HG03432 (cell line): ENCODE measurements around the gene ATXN2.

Experiments
- ATAC-seq: cut with Tn5 transposase; IDR thresholded peaks from one replicate; pipeline ENCODE4 v1.9.1; 2021; ENCODE audit warnings: mild to moderate bottlenecking, moderate library complexity; ENCODE audit not compliant: unreplicated experiment

The ATXN2 gene

GRCh38 chr12:111441107-111441928, 157.8 kb downstream of the ATXN2 start:
- ATAC-seq: no peak

DNA sequence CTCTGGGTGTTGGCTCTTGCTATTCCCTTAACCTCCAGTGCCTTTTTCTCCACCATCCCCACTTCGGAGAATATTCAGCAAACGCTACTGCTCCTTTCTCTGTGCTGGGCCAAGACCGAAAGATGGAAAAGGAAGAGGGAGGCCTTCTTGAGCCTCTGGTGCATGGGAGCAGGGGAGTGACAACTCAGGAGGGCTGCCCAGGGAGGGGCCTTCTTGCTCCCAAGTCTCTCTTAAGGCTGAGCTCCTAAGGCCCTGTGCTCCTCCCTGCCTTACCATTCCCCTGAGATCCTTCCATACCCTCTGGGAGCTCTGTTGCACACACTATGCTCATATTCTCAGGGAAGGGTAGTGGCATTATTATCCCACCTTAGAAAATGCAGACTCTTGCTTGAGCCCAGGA, 158.5 kb downstream of the ATXN2 start:
- no peak for ATAC-seq

- ATAC-seq: no peak
Observed at GRCh38 chr12:111440152-111440551, 159.0 kb downstream of the ATXN2 start.

DNA sequence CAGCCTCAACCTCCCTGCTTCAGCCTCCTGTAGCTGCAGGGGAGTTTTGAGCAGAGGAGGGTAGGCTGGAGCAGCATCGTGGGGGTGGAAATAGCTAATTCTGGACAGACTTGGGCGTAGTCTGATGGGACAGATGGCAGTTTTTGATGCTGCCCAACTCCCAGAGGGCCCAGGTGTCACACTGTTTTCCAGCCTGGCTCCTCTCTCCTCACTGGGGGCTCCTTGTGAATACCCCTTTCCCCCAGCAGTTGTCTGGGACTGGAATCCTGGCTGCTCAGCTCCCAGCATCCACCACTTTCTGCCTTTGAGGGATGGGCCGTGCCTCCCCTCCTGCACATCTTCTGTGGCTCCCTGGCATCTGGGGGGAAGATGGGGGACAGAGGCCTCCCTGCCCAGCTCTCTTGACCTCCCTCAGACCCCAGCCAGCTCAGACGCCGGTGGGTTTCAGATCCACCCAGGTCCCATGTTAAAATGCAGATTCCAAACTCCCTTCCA, 159.4 kb downstream of the ATXN2 start:
- ATAC-seq: no peak

DNA sequence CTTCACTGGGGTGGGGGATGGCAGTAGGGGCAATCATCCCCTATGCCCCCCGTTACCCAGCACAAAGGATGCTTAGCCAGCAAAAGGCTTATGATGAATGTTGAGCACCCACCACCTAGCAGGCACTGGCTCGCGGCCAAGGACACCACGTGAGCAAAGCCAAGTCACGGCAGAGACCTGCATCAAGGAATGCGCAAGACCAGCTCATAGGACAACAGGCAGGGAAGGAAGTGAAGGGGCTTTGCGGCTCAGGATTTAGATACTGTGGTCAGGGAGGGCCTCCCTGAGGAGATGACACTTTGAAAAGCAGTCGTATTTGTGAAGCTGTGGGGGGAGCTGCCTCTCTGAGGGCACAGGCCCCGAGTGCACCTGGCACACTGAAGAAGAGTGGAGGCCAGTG, 160.6 kb downstream of the ATXN2 start:
- ATAC-seq: no peak

DNA sequence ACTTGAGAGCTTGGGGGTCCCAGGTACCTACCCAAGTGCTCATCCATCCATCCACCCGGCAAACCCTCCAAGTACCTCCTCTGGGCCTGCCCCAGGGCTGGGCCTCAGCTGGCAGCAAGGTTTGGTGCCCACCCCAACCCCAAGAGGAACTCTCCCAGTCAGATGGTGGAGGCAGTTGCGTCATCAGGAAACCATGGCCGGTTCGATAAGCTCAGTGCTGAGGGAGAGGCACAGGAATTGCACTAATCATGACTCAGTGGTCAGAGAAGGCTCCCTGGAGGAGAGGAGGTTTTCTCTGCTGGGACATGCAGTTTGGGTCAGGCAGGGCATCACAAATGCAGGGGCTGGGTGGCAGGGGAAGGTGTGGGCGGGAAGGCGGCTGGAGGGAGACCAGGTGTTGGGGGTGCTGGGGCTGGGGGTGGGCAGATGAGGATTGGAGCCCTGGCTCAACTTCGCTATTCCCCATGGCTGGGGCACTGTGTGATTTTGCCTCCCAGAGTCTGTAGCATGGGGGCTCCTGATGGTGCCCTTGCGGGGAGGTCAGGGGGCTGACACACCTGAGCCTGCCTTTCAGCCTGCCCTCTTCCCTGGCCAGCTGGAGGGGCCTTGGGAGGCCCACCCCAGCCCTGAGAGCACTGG, 161.2 kb downstream of the ATXN2 start:
- ATAC-seq: no peak

GRCh38 chr12:111436811-111437210, 162.3 kb downstream of the ATXN2 start:
- ATAC-seq: no peak

DNA sequence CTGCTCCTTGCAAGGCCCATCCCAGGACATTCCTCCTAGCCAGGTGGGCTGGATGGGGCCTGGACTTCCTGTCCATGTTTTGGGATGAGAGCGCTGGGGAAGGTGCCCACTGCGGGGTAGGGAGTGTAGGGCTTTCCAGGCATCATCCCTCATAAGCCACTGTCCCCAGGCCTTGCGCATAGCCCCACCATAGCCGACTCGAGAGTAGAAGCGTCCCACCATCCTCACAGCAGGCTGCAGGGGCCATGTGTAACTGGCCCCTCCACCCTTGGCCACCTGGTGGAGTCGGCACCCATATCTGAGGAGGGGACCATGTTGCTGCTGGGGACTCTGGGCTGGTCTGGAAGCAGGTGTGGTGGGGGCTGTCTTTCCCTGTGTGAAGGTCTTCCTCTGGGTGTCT, 162.8 kb downstream of the ATXN2 start:
- no peak for ATAC-seq

GRCh38 chr12:111435661-111436201, 163.4 kb downstream of the ATXN2 start:
- ATAC-seq: no peak

DNA sequence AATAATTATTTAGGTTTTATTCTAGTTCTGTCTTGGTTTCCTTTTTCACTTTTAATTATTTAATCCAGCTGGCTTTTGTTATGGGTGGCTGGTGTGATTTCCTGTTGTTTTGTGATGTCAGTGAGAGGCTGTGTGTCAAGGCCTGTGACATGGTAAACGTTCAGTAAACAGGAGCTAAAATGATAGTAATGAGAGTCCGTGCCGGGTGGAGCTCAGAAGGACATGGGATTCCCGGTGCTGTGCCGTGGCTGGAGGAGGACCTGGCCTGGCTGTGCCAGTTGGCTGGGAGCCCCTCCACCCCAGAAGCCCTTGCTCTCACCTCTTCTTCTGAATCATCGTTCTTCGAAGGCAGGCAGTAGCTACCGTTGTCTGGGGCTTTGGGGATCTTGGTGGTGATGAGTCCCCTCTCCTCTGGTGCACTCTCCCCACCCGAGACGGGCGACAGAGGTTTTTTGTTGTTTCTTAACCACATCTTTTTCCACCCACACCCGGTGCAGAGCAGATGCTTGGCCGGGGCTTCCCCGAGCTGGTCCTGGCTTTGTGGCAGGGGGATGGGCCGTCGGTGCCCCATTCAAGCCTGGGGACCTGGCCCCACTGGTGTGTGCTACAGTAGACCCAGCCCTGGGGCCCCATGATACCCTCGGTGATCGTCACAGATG, 164.3 kb downstream of the ATXN2 start:
- ATAC-seq: peak; percentile 68

GRCh38 chr12:111434049-111434448, 165.1 kb downstream of the ATXN2 start:
- no peak for ATAC-seq

DNA sequence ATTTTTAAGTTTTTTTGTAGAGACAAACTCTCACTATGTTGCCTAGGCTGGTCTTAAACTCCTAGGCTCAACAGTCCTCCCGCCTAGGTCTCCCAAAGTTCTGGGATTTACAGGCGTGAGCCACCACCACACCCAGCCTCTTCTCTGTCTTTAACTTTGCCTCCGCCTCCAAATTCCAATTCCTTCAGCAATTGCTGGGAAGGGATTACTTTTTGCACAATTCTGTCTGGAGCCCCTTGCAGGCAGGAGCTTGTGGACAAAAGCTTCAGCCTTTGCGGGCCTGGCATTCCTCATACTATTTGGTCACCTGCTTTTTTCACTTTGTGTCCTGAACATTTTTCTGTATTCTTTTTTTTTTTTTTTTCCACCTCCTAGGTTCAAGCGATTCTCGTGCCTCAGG, 167.3 kb downstream of the ATXN2 start:
- no peak for ATAC-seq

DNA sequence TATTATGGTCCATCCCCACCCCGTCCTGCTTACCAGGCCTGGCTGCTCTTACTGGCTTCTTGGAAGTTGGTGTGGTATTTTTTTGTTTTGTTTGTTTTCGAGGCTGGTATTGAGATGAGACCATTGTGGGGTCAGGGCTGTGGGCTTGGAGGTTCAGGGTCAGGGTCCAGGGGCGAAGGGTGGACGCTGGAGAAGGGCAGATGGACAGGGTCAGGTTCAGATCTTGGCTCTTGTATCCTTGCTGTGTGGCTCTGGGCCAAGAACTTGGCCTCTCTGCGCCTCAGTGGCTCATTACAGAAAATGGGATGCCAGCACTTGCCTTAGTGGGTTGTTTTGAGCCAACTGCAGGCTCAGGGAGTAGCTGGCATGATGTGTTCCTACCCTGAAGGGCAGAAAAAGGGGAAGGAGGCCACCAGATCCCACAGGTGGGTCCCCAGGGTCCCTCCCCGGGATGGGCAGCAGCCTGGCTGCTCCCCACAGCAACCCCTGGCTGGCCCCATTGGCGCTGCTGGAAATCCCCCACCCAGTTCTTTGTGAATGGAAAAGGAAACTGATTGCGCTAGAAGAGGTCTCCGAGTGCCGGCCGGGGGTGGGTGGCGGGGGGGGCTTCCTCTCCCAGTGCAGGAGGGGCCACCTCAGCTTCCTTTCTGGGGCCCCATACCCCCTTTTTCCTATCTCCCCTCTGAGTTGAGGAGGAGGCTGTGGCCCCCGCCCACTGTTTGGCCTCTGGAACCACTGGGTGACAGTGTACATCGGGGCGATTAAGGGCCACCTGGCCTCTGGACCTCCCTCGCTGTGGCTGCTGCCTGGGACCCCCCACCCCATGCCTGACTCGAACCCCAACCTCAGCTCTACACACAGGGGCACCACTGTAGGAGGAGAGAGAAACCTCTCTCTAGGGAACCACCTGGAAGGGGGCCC, 168.4 kb downstream of the ATXN2 start:
- ATAC-seq: no peak

DNA sequence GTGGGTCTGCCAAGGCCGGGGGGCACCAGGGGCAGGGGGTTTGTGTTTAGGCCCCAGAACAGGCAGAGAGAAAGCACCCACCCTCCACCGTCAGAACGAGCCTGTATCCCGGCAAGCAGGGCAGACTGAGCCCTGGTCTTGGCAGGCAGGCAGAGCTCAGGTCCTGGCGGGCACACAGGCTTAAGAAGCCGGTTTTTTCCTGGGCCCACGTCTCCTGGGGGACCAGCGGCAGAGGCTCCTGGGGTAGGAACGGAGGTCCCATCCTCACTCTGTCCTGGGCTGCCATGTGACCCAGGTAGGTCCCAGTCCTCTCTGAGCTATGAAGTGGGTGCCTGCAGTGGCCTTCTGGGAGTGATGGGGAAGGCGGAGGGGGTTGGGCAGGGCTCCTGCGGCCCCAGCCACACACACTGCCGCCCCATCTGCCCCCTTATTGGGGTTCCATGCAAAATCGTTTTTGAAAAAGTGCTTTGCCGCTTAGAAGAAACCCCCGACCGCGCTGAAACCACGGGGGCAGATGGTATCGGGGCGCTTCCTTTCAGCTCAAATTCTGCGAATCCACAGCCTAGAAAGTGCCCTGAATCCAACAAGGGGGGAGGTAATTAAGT, 169.2 kb downstream of the ATXN2 start:
- ATAC-seq: no peak

- ATAC-seq: no peak
Observed at GRCh38 chr12:111428728-111429175, 170.4 kb downstream of the ATXN2 start.

GRCh38 chr12:111428081-111428727, 170.9 kb downstream of the ATXN2 start:
- no peak for ATAC-seq

GRCh38 chr12:111427417-111428074, 171.6 kb downstream of the ATXN2 start:
- no peak for ATAC-seq

GRCh38 chr12:111426344-111427185, 172.6 kb downstream of the ATXN2 start:
- ATAC-seq: no peak
